Parathyroid adenoma (tissue), 2 donors: ENCODE measurements around the gene FBRSL1.
"Not testable (repeated sequence)": the region's sequence is repeated elsewhere in the genome, so short reads cannot be mapped to it uniquely, and the experiment has no call there.

Experiments
- H2AFZ ChIP-seq: fragments of 300-600 bp; sonication (generic); one replicate; pipeline ENCODE4 v1.7.0; 2017; ENCODE audit warnings: antibody characterized with exemption, mild to moderate bottlenecking
- H3K27ac ChIP-seq: fragments of 300-600 bp; sonication (generic); one replicate; pipeline ENCODE4 v1.7.0; 2017
- H3K27me3 ChIP-seq: fragments of 300-600 bp; sonication (generic); one replicate; pipeline ENCODE4 v1.7.0; 2017; ENCODE audit warnings: low read length; ENCODE audit not compliant: control insufficient read depth, insufficient read depth
- H3K36me3 ChIP-seq: fragments of 300-600 bp; sonication (generic); one replicate; pipeline ENCODE4 v1.7.0; 2017; ENCODE audit warnings: low read length; ENCODE audit not compliant: control insufficient read depth, insufficient read depth
- H3K4me1 ChIP-seq: fragments of 300-600 bp; sonication (generic); one replicate; pipeline ENCODE4 v1.7.0; 2017; ENCODE audit warnings: control low read depth
- H3K4me2 ChIP-seq: fragments of 300-600 bp; sonication (generic); one replicate; pipeline ENCODE4 v1.7.0; 2017; ENCODE audit warnings: low read length
- H3K4me3 ChIP-seq: fragments of 300-600 bp; sonication (generic); one replicate; pipeline ENCODE4 v1.7.0; 2017; ENCODE audit warnings: low read depth, low read length
- H3K79me2 ChIP-seq: fragments of 300-600 bp; sonication (generic); one replicate; pipeline ENCODE4 v1.7.0; 2017; ENCODE audit warnings: control low read depth
- H3K9ac ChIP-seq: fragments of 300-600 bp; sonication (generic); one replicate; pipeline ENCODE4 v1.7.0; 2017; ENCODE audit warnings: mild to moderate bottlenecking
- H3K9me3 ChIP-seq: fragments of 300-600 bp; sonication (generic); one replicate; pipeline ENCODE4 v1.7.0; 2017; ENCODE audit warnings: low read length; ENCODE audit not compliant: control insufficient read depth
- TF ChIP-seq, protein P1 (sequence below): fragments of 300-600 bp; sonication (generic); IDR thresholded peaks from one replicate; pipeline ENCODE4 v1.7.0; 2017; ENCODE audit warnings: antibody characterized with exemption, mild to moderate bottlenecking
- donor health status: primary hyperparathyroidism.

The FBRSL1 gene

DNA sequence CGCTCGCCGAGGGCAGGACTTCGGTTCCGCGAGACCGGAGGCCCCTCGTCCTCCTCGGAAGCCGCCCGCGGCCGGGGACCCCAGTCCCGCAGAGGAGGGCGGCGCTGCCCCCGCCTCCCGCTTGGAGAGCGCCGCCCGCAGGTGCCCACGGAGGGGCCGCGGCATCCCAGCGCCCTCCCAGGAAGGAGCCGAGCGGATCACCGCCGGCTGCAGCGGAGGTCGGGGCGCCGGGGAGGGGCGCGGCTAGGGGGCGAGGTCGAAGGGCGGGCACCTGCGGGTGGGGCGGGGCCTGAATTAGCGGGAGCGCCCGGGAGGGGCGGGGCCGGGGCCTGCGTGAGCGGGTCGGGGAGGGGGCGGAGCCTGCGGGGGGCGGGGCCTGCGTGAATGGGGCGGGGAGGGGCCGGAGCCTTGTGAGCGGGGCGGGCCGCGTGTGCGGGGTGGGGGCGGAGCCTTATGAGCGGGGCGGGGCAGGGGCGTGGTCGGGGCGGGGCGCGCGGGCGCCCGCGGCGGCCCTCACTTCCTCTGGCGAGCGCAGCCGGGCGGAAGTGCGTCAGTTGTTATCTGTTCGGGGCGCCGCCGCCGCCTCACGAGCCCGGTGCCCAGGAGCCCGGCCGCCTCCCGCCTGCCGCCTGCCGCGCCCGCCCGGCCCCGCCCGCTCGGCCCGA, at the start of gene FBRSL1:
Gene FBRSL1, plus strand, starts transcription at position 550 of the 665 bp plus-strand sequence.
- H3K27me3 ChIP-seq = no peaks in the 10 kb centered on the region
- no peak within 1 kb of the TSS for H3K27ac ChIP-seq
- peaks cover 13% of the 10 kb centered on the region for H3K4me1 ChIP-seq
- H3K4me2 ChIP-seq = peak within 1 kb of the TSS; percentile 77
- H3K4me3 ChIP-seq = peak within 1 kb of the TSS; percentile 53
- H3K36me3 ChIP-seq = no peaks in the 10 kb centered on the region
- H3K79me2 ChIP-seq = peaks cover 37% of the 10 kb centered on the region
- H3K9me3 ChIP-seq = no peaks in the 10 kb centered on the region
- peak within 1 kb of the TSS; percentile 98 for H2AFZ ChIP-seq
- peak within 1 kb of the TSS; percentile 8 for H3K9ac ChIP-seq
- TF ChIP-seq, protein P1, sequence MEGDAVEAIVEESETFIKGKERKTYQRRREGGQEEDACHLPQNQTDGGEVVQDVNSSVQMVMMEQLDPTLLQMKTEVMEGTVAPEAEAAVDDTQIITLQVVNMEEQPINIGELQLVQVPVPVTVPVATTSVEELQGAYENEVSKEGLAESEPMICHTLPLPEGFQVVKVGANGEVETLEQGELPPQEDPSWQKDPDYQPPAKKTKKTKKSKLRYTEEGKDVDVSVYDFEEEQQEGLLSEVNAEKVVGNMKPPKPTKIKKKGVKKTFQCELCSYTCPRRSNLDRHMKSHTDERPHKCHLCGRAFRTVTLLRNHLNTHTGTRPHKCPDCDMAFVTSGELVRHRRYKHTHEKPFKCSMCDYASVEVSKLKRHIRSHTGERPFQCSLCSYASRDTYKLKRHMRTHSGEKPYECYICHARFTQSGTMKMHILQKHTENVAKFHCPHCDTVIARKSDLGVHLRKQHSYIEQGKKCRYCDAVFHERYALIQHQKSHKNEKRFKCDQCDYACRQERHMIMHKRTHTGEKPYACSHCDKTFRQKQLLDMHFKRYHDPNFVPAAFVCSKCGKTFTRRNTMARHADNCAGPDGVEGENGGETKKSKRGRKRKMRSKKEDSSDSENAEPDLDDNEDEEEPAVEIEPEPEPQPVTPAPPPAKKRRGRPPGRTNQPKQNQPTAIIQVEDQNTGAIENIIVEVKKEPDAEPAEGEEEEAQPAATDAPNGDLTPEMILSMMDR = peak; percentile 21

DNA sequence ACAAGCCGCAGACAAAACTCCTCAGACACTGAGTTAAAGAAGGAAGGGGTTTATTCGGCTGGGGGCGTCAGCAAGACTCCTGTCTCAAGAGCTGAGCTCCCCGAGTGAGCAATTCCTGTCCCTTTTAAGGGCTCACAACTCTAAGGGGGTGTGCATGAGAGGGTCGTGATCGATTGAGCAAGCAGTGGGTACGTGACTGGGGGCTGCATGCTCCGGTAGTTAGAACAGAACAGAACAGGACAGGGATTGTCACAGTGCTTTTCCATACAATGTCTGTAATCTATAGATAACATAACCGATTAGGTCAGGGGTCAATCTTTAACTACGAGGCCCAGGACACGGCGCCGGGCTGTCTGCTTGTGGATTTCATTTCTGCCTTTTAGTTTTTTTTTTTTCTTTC, 49.5 kb upstream of the FBRSL1 start:
- H3K4me3 ChIP-seq, H2AFZ ChIP-seq, H3K4me2 ChIP-seq, H3K27ac ChIP-seq, H3K79me2 ChIP-seq, H3K9me3 ChIP-seq, H3K4me1 ChIP-seq, H3K36me3 ChIP-seq, H3K27me3 ChIP-seq, H3K9ac ChIP-seq: not testable (repeated sequence)

DNA sequence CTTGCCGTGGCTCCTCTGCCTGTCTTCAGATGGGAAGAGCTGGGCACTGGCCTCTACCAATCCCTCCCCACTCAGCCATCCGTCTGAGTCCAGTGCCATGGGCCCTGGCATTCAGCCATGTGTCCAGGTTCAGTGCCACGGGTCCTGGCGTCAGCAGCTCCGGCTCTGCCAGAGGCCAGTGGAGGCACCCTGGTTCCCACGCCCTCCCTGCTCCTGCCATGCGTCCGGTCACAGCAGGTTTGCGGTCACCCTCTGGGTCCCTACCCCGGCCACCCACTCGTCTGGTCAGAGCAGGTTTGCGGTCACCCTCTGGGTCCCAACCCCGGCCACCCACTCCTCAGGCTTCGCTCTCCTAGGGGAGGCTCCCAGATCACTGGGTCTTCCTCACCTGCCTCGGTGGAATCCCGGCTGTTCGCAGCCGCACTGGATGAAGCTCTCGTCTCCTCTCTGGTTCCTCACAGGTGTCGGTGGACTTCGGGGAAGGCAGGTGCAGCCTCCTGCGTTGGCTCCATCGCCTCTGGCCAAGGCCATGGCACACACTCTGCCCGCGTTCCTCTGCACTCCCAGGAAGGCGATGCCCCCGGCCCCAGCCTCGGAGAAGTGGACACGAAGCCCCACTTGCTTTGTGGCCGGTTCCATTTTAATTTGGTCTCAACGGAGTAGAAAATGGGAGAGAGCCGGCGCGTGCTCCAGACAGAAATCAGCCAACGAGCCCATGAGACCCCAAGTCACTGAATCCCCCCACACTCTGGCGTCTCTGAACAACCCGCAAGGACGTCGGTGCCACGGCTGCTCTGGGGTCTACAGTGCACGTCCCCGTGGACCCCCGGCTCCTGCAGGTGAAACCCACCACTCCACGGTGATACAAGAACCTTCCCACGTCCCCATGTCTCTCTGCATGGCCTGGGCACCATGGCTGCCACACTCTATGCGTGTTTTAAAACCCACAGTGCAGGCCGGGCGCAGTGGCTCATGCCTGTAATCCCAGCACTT, 47.8 kb upstream of the FBRSL1 start:
- H3K36me3 ChIP-seq = no peaks in the 10 kb centered on the region
- H3K4me3 ChIP-seq = no peak overlapping the region
- no peaks in the 10 kb centered on the region for H3K9me3 ChIP-seq
- no peaks in the 10 kb centered on the region for H3K79me2 ChIP-seq
- H3K27me3 ChIP-seq = no peaks in the 10 kb centered on the region
- H3K4me2 ChIP-seq = no peak overlapping the region
- TF ChIP-seq, protein P1 = no peak
- H3K9ac ChIP-seq = no peak overlapping the region
- H3K4me1 ChIP-seq = no peaks in the 10 kb centered on the region
- H2AFZ ChIP-seq = no peak overlapping the region
- H3K27ac ChIP-seq = no peak overlapping the region

DNA sequence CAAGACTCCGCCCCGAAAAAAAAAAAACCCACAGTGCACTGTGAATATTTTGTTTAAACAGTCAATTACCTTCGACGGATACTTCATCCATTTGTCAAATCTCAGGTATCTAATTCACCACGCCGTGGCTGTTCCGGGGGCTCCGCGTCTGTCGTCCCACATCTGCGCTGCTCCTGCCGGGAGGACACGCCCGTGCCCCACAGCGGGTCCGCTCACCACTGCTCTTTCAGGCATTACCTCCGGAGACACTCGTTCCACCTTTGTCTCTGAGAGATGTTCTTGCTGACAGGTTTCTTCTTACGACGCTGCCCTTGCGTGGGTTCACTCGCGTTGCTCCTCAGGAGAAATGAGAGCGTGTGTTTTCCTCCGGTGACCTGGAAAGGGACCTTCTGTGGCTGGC, 46.9 kb upstream of the FBRSL1 start:
- Histone ChIP-seq H3K27me3 (no peaks in the 10 kb centered on the region), H3K4me2 (no peak overlapping the region), H2AFZ (no peak overlapping the region), H3K79me2 (no peaks in the 10 kb centered on the region), H3K9ac (no peak overlapping the region), H3K9me3 (no peaks in the 10 kb centered on the region), H3K4me3 (no peak overlapping the region), H3K36me3 (no peaks in the 10 kb centered on the region), H3K27ac (no peak overlapping the region), H3K4me1 (no peaks in the 10 kb centered on the region)
- TF ChIP-seq, protein P1 = no peak

DNA sequence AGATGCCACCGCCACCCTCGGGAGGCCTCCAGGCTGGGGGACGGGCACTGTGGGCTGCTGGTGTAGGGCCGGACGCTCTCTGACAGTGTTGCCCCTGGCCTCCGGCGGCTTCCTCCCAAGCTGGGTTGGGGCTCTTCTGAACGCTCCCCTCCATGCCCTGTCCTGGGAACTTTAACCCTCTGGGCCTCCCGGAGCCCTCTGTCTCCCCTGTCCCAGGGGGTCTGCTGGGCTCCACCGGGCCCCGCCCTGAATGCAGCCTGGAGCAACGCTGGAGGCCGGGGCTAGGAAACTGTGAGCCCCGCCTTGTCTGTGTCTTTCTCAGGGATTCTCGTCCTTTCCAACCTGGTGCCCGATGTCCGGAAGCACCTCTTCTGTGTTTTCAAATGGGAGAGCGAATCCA, 45.7 kb upstream of the FBRSL1 start:
- no peaks in the 10 kb centered on the region for H3K36me3 ChIP-seq
- H3K27ac ChIP-seq = no peak overlapping the region
- no peak overlapping the region for H3K9ac ChIP-seq
- no peak overlapping the region for H3K4me3 ChIP-seq
- no peaks in the 10 kb centered on the region for H3K9me3 ChIP-seq
- TF ChIP-seq, protein P1 = no peak
- no peak overlapping the region for H2AFZ ChIP-seq
- no peaks in the 10 kb centered on the region for H3K27me3 ChIP-seq
- no peaks in the 10 kb centered on the region for H3K79me2 ChIP-seq
- no peak overlapping the region for H3K4me2 ChIP-seq
- H3K4me1 ChIP-seq = no peaks in the 10 kb centered on the region
